Activated CD8-positive, alpha-beta memory T cell treated with anti-CD3 and anti-CD28 coated beads, Interleukin-2, amount 50 U/mL, for 24 hours (primary cell): Measurements from ENCODE around the gene B3GNT7.
"Not testable (repeated sequence)": the region's sequence is repeated elsewhere in the genome, so short reads cannot be mapped to it uniquely, and the experiment has no call there.

Source experiments
- DNase-seq: peaks from one replicate; pipeline ENCODE4 v3.0.0-alpha.2; 2020; ENCODE audit errors: extremely low read depth

Gene B3GNT7, protein sequence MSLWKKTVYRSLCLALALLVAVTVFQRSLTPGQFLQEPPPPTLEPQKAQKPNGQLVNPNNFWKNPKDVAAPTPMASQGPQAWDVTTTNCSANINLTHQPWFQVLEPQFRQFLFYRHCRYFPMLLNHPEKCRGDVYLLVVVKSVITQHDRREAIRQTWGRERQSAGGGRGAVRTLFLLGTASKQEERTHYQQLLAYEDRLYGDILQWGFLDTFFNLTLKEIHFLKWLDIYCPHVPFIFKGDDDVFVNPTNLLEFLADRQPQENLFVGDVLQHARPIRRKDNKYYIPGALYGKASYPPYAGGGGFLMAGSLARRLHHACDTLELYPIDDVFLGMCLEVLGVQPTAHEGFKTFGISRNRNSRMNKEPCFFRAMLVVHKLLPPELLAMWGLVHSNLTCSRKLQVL

DNA sequence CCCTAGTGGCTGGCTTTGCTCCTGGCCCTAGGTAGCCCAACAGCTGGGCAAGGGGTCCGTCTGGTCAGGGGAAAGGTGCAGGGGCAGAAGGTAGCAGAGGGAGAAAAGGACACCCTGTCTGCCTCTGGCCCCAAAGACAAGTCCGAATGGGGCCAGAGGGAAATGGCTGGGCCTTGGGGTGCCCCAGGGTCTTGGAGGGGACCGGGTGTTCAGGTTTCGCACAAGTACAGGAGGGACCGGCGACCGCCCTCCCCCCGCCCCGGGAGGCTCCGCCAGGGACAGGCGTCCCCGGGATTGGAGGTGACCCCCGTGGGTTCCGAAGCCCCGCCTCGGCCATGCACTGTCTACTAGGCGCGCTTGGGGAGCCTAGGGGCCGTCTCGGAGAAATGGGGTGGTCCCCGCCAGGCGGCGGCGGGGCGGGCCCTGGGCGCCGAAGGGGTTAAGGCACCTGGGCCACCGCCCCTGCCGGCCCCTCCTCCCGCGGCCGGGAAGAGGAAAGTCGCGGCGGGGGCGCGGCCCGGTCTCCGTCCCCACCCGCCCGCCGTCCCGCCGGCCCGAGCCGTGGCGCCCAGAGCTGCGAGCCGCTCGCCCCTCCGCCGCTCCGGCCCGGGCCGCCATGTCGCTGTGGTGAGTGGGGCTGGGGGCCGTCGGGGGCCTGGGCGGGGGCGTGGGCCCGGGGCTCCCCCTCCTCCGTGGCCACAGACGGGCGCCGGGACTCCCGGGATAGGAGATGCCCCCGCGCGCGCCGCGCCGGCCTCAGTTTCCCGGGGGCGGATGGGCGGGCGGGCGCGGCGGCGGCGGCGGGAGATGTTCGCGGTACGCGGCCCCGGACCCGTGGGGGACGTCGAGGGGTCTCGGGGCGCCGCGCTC is at the start of gene B3GNT7:
Gene B3GNT7, plus strand, starts transcription at position 523 of the 870 bp plus-strand sequence. Its CDS starts 94 bp downstream, at position 617.
- DNase-seq = no peak

DNA sequence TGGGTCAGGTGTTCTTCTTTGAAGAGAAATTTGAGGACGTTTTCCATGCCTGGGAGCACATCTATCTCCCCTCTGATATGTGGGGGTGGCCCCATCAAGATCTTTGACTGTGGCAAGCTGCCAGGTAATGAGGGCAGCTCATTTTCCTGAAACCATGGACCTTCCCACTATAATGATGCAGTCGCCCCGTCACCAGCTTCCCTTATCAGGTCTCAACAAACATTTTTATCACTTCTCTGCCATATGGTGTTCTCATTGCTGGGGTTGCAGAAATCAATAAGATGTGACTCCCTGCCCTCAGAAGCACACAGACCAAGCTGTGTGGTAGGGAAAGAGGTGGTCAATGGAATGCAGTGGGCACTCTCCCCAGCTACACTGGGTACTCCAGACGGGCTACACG is 48.4 kb upstream of the B3GNT7 start:
- DNase-seq = no peak

DNA sequence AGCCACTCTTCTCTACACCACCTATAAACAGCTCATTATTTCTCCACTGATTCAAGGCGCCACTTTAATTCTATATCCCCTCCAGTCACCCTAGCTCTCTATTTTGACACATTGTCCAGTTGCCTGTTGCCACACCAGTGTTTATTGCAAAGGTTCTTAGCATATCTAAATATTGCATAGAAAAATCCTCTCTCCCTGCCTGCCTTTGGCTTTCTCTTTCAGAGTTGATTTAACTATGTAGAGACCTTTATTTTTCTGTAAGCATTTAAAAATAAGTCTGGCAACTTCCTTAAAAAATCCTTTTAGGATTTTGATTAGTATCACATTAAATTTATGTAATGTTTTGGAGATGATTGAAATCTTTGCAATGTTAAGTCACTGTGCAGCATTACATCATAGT is 47.9 kb upstream of the B3GNT7 start:
- DNase-seq = no peak

DNA sequence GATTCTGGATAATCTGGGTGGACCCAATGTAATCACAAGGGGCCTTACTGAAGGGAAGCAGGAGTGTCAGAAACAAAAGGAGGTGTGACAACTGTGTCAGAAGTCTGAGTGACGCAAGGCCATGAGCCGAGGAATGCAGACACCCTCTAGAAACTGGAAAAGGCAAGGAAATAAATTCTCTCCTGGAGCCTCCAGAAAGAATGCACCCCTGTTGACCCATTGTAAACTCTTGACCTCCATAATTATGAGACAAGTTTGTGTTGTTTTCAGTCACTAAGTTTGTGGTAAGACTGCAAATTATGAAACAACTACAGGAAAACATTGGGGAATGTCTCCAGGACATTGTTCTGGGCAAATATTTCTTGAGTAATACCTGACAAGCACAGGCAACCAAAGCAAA is 47.3 kb upstream of the B3GNT7 start:
- no peak for DNase-seq

DNA sequence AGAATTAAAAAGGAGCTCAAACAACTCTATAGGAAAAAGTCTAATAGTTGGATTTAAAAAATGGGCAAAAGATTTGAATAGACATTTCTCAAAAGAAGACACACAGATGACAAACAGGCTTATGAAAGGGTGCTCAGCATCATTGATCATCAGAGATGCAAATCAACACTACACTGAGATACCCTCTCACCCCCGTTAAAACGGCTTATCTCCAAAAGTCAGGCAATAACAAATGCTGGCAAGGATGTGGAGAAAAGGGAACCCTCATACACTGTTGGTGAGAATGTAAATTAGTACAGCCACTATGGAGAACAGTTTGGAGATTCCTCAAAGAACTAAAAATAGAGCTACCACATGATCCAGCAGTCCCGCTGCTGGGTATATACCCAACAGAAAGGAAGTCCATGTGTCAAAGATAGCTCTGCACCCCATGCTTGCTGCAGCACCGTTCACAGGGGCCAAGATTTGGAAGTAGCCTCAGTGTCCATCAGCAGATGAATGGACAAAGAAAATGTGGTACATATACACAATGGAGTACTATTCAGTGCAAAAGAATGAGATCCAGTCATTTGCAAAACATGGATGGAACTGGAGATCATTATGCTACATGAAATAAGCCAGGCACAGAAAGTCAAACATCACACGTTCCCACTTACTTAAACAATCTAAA is 46.7 kb upstream of the B3GNT7 start:
- DNase-seq = no peak

DNA sequence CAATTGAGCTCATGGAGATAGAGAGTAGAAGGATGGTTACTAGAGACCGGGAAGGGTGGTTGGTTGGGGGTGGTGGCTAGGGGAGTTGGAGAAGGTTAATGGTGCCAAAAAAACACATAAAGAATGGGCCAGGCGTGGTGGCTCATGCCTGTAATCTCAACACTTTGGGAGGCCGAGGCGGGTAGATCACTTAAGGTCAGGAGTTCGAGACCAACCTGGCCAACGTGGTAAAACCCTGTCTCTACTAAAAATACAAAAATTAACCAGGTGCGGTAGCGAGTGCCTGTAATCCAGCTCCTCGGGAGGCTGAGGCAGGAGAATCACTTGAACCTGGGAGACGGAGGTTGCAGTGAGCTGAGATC is 46.2 kb upstream of the B3GNT7 start:
- not testable (repeated sequence) for DNase-seq

DNA sequence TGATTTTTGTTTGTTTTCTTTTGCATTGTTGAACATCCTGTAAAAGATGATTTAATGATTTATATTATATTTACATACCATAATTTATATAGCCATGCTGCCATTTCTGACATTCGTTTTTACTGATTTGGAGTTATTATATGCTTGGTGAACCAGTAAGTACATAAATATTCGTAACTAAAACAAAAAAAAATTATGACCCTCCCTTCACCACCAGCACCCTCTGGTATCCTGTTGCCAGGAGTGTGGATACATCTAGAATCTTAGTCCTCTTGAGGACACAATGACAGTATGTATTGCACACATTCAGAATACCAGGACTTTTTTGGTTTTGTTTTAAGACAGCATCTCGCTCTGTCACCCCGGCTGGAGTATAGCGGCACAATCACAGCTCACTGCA is 43.9 kb upstream of the B3GNT7 start:
- no peak for DNase-seq

DNA sequence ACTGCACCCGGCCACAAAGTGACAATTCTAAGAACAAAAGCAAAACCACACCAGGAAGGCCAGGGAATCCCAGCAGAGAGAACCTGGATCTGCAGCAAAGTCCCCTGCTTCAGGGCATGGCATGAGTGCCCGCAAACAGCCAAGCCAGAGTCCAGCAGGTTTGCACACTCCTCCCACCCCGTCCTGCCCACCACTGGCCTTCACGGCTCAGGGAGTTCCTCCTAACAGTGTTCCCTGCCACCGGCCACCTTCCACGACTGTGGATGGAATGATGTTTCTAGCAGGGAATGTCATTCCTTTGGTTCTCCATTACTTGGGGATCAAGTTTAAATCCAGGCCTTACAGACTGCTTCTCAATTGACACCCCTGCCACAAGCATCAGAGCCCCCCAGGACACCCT is 42.0 kb upstream of the B3GNT7 start:
- no peak for DNase-seq

DNA sequence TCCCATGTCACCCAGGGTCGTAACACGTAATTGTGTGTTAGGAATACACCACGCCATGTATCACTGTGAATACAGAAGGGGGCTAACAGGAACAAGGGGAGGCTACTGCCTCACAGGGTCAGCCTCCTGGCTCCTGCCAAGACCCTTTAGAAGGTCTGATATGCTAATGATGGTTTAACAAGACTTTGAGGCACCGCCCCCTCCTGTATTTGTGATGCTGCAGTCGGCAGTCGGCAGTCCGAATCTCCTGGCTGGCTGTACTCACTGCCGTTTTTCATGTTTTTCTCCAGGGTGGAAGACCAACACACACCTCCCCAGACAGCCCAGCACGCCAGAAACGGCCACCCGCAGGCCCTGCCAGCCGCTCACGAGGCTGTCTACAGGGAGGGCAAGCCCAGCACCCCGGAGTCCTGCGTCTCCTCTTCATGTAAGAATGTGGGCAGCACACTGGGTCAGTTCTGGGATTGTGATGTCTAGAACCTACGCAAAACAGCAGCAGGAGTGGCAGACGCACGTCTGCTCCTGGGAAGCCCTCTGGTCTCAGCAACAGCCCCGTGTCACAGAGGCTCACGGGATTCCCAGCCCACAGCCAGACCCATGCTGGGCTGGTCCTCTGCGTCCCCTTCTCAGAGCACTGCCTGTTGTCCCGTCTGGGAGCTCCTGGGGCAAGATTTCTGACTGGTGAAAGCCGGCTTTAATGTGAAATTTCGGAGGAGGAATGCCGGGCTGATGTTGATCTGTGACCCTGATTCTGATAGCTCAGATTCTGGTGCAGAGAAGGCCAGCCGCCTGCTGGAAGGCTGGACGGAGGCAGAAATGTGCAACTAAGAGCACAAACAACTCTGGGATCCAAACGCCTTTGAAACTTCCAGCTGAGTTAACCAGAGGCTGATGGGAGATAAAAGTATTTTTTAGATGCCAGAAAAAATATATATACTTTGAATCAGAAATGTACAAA is 39.7 kb upstream of the B3GNT7 start:
- no peak for DNase-seq

DNA sequence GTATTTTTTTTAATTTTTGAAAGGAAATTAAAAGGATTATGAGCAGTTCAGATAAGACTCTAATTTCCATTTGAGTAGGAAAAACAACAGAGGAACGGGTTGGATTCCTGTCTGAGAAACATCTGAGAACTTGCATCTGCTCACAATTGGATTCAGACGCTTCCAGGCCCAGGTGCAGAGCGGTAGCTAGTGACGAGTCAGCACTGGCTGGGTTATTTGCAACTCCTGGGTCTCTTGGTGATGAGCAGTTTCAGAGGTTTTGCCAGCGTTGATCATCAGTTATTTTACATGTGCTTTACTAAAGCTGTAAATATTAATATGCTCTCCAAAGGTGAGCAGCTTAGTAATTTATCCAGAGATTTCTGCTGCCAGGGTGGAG is 39.1 kb upstream of the B3GNT7 start:
- no peak for DNase-seq

DNA sequence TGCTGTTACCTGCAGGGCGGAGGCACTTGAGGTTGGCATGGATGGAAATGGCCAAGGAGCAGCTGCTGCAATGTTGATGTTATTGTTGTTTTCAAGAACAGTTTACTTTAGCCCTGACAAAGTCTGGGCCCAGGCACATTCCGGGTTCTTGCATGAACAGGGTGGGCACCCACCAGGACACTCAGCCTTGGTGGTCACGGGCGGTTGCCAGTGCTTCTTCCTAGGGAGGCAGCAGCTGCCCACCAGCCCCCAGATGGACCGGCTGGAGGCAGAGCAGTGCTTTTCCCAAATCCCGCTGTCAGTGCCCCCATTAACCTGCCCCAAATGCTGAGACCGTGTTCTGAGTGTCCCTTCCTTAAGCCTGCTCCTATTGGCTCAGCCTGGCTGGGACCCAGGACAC is 38.5 kb upstream of the B3GNT7 start:
- no peak for DNase-seq

DNA sequence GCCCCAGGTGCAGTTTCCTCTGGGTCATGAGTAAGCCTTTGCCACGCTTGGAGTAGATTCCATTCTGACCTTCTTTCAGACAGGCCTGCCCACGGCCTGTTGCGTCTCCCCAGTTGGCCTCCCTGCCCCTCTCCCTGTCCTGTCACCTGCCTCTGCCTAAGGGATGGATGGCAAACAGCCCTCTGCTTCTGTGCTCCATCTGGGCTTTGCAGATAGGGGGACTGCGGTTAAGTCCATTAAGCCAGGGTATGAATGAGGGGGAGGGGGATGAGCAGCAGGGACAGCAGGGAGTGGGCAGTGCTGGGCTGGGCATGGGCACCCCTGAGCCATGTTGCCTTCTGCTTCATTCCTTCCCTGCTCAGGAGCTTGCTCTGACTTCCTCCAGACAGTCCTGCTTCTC is 37.6 kb upstream of the B3GNT7 start:
- DNase-seq = no peak

DNA sequence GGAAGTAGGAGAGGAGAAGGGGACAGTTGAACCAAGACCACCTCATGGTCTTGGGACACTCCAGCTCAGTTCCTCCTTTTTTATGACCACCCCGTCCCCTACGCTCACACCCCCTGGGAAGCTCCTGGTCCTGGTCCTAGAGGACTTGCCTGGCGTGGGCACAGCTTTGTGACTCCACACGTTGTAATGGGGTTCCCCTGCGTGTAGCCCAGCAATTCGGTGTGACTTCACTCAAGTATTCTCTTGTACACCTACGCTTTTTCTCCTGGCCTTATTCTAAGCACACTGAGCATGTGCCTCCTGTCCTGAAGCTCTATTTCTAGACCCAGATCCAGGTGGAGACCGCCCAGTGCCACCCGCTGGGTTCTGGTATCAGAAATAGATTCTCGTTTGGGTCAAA is 36.1 kb upstream of the B3GNT7 start:
- no peak for DNase-seq

DNA sequence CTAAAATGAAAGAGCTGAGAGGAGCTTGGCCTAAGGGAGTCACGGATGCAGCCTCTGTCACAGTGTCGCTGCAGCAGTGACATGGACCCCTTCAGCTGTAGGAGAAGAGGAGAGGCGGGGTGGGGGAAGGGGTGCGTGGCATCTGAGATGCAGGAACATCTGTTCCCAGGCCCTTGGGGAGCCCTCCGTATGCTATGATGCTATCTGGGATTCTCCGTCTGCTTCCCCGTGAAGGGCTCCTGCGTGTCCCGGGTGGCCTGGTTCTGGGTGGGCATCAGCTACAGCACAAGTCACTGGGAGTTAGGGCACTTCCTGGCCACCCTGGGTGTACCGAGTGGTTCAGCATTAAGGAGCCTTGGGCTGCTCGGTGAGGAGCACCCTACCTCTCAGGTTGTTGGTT is 35.6 kb upstream of the B3GNT7 start:
- no peak for DNase-seq

DNA sequence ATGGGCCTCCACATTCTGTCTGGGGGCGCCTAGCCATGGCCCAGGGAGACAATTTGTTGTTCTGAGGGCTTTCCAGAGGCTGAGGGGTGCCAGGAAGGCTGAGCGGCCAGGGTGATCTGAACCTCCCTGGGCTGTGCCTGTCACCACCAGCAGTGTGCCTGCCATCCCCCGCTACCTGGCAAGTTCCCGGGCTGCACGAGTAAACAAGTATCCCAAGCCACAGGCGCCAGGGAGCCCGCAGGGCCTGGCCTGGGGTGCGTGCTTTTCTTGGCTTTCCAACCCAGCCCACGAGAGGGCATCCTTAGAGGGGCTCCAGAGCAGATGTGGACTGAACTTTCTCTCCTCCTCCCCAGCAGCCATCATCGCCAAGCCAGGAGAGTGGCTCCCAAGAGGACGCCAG is 35.1 kb upstream of the B3GNT7 start:
- no peak for DNase-seq

DNA sequence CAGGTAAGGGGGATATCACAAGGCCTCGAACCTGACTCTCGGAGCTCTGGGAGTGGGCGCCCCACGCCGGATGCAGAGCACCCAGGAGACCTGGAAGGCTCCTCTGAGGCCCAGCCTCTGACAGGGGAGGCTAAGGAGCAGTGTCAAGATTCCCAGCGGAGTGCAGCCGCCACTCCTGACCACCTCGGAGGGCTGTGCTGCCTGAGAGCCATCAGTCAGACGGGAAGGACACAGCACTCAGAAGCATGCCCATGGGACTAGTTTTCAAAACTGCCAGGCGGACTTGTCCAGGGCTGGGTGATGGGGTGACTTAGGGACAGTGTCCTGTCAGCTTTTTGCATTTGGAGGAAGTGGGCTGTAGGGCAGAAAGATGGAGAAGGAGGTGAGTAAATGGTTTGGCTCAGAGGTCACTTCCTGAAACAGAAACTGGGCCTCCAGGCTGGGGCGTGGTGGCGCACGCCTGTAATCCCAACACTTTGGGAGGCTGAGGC is 34.6 kb upstream of the B3GNT7 start:
- DNase-seq = no peak

DNA sequence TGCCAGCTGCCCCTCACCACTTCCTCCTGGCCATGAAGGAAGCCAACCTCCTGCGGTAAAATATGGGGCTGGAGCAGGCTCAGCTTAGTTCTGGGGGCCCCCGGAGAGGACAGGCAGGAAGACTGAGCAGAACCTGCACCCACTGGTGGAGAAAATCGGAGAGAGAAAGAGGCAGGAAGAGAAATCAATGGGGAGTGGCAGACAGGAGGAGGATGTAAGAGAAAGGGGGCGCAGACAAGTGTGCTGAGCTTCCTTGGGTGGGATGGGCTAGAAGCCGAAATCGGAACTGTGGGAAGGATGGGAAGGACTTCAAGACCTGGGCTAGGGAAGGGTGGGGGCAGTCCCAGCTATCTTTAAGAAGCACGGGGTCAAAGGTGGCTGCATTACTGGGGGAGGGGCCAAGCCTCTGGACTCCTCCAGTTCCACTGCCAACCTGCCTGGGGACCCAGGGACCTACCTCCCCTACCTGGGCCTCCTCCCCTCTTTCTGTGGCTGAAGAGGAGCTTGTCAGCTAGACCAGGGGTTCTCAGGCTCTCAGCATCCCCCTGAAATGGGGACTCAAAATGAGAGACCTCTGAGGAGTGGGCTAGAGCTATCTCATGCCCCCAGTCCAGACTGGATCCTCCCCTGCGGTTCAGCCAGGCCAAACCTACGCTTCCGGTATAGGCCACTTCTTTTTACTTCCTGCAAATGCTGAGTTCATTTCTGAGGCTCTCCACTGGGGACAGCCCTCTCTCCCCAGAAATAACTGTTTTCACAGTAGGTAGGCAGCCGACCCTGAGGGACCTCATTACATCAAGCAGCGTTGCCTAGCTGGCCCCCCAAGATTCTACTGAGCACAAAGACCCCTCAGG is 33.6 kb upstream of the B3GNT7 start:
- no peak for DNase-seq

DNA sequence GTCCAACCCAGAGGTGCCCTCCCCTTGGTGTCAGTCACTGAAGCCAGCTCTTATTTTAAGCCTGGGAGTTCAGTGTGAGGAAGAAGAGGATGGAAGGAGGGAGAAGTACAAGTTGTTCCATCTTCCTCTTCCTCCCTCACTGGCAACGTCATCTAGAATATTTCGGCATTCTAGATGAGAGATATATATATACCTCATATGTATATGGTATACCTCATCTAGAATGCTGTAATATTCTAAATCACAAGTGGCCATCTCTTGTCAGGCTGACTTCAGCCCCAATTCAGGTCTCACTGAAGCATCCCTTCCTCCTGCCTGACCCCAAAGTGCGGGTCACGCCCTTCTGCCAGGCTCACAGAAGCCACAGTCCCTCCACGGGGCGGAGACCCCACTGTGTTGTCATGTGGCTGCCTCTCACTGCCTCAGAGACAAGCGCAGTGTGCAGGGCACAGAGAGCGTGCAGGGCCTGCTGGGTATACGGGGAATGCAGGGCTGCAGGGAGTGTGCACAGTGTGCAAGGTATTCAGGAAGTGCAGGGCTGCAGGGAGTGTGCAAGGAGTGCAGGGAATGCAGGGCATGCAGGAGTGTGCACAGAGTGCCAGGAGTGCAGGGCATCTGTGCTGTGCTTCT is 32.8 kb upstream of the B3GNT7 start:
- no peak for DNase-seq

DNA sequence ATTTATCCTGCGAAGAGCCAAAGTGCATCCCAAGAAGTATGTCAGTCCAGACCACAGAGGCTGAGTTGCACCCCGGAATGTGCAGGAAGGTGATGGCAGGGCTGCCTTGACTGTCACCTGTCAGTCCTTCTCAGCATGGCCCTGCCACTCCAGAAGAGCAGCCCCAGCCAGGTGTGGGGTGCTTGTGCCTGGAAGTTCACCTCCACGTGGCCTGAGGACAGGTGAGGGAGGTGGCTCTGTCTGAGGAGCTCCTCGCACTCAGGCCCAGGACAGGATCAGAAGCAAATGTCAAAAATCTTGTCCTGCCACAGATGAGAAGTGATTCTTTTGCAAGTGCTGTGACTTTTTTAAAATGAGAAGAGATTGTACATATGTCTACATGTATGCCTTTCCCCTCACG is 31.4 kb upstream of the B3GNT7 start:
- DNase-seq = no peak
